KMS-11 (cell line): ENCODE data around the gene ETS2.
"Not testable (repeated sequence)": the region's sequence is repeated elsewhere in the genome, so short reads cannot be mapped to it uniquely, and the experiment has no call there.

Source experiments
- H2AFZ ChIP-seq: fragments of 200-600 bp; sonication (generic); 2 replicates; pipeline ENCODE4 v1.6.1; 2016; ENCODE audit warnings: antibody characterized with exemption, mixed run types, low read depth
- H3K27ac ChIP-seq: fragments of 200-600 bp; sonication (generic); 2 replicates; pipeline ENCODE4 v1.6.1; 2016; ENCODE audit warnings: mild to moderate bottlenecking, mixed run types
- H3K27me3 ChIP-seq: fragments of 200-600 bp; sonication (generic); 2 replicates; pipeline ENCODE4 v1.6.1; 2017; ENCODE audit warnings: mild to moderate bottlenecking, low read depth, mixed run types, moderate library complexity; ENCODE audit not compliant: insufficient read depth
- H3K36me3 ChIP-seq: fragments of 200-600 bp; sonication (generic); 2 replicates; pipeline ENCODE4 v1.6.1; 2017; ENCODE audit warnings: mild to moderate bottlenecking, mixed run types; ENCODE audit not compliant: insufficient read depth
- H3K4me1 ChIP-seq: fragments of 200-600 bp; sonication (generic); 2 replicates; pipeline ENCODE4 v1.6.1; 2016; ENCODE audit warnings: mild to moderate bottlenecking, low read depth, mixed run types; ENCODE audit not compliant: poor library complexity, severe bottlenecking
- H3K4me2 ChIP-seq: fragments of 200-600 bp; sonication (generic); 2 replicates; pipeline ENCODE4 v1.7.0; 2016; ENCODE audit warnings: mild to moderate bottlenecking, mixed run types
- H3K4me3 ChIP-seq: fragments of 200-600 bp; sonication (generic); IDR thresholded peaks from 2 replicates; pipeline ENCODE4 v1.6.1; 2017; ENCODE audit warnings: low read depth, low read length, mixed read lengths; ENCODE audit not compliant: insufficient read depth
- H3K79me2 ChIP-seq: fragments of 200-600 bp; sonication (generic); 2 replicates; pipeline ENCODE4 v1.6.1; 2016; ENCODE audit warnings: low read depth, mixed run types; ENCODE audit not compliant: insufficient read depth
- H3K9ac ChIP-seq: fragments of 200-600 bp; sonication (generic); 2 replicates; pipeline ENCODE4 v1.6.1; 2016; ENCODE audit warnings: mild to moderate bottlenecking, mixed run types
- H4K20me1 ChIP-seq: fragments of 200-600 bp; sonication (generic); 2 replicates; pipeline ENCODE4 v1.6.1; 2016; ENCODE audit warnings: mild to moderate bottlenecking, mixed run types; ENCODE audit not compliant: insufficient read depth
- TF ChIP-seq, protein P1 (sequence below): fragments of 200-600 bp; sonication (generic); conservative IDR thresholded peaks from 2 replicates; pipeline ENCODE4 v1.6.1; 2017; ENCODE audit warnings: low read depth, mild to moderate bottlenecking, antibody characterized with exemption, low read length, moderate library complexity, mixed read lengths

ETS2 gene

DNA sequence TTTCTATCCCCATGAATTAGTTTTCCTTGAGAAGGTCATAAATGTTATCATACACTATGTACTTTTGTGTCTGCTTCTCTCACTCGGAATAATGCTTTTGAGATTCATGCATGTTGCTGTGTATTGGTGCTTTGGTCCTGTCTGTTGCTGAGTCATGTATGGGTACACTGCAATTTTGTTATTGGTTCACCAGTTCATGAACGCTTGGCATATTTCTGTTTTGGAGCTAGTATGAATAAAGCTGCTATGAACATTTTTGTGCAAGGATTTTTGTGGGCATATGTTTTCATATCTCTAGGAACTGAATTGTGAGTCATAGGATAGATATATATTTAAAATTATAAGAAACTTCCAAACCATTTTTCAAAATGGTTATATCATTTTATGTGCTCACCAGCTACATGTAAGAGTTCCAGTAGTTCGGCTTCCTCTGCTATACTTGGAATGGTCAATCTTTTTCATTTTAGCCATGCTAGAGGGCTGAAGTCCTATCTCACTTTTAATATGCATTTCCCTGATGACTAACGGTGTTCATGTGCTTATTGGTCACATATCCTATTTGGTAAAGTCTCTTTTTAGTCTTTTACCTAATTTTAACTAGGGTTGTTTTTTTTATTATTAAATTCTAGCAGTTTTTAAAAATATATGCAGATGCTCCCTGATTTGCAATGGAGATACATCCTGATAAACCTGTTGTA is 38.2 kb downstream of the ETS2 start:
- H3K36me3 ChIP-seq: no peaks in the 10 kb centered on the region
- TF ChIP-seq, protein P1, sequence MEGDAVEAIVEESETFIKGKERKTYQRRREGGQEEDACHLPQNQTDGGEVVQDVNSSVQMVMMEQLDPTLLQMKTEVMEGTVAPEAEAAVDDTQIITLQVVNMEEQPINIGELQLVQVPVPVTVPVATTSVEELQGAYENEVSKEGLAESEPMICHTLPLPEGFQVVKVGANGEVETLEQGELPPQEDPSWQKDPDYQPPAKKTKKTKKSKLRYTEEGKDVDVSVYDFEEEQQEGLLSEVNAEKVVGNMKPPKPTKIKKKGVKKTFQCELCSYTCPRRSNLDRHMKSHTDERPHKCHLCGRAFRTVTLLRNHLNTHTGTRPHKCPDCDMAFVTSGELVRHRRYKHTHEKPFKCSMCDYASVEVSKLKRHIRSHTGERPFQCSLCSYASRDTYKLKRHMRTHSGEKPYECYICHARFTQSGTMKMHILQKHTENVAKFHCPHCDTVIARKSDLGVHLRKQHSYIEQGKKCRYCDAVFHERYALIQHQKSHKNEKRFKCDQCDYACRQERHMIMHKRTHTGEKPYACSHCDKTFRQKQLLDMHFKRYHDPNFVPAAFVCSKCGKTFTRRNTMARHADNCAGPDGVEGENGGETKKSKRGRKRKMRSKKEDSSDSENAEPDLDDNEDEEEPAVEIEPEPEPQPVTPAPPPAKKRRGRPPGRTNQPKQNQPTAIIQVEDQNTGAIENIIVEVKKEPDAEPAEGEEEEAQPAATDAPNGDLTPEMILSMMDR: no peak
- H3K79me2 ChIP-seq: no peaks in the 10 kb centered on the region
- no peaks in the 10 kb centered on the region for H3K27me3 ChIP-seq
- no peak overlapping the region for H3K4me2 ChIP-seq
- H3K4me3 ChIP-seq: no peak overlapping the region
- no peak overlapping the region for H2AFZ ChIP-seq
- H4K20me1 ChIP-seq: no peaks in the 10 kb centered on the region
- H3K9ac ChIP-seq: no peak overlapping the region
- no peak overlapping the region for H3K27ac ChIP-seq
- H3K4me1 ChIP-seq: no peaks in the 10 kb centered on the region

DNA sequence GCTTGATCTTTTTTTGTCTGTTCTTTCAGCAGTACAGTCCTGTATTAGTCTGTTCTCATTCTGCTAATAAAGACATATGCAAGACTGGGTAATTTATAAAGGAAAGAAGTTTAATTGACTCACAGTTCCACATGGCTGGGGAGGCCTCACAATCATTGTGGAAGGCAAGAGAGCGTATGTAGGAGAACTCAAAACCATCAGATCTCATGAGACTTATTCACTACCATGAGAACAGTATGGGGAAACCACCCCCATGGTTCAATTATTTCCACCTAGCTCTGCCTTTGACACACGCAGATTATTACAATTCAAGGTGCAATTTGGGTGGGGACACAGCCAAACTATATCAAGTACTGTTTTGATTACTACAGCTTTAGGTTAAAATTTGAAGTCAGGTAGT is 39.6 kb downstream of the ETS2 start:
- H3K9ac ChIP-seq, H3K4me1 ChIP-seq, H3K4me2 ChIP-seq, H3K27me3 ChIP-seq, H3K36me3 ChIP-seq, H4K20me1 ChIP-seq, H3K79me2 ChIP-seq, H2AFZ ChIP-seq, H3K27ac ChIP-seq, H3K4me3 ChIP-seq: not testable (repeated sequence)

DNA sequence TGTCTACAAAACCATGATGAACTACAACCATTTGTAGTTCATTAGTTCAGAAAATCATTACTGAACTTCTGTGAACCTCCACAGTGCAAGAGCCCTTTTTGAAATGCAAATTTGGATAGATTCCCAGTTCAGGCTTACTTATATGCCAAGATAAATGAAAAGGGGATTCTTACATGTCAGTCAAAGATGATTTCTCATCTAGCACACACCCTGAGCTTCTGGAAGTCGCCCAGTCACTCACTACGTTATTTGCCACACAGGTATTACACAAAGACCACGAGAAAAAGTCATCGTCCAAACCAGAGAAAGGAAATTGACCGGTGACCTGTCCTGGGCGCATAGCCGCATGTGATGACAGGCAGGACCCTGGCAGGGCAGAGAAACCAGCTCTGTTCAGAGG is 41.8 kb downstream of the ETS2 start:
- TF ChIP-seq, protein P1: no peak
- Histone ChIP-seq H3K9ac (no peak overlapping the region), H3K36me3 (no peaks in the 10 kb centered on the region), H3K27ac (no peak overlapping the region), H2AFZ (no peak overlapping the region), H3K4me3 (no peak overlapping the region), H3K4me1 (no peaks in the 10 kb centered on the region), H3K79me2 (no peaks in the 10 kb centered on the region), H3K27me3 (no peaks in the 10 kb centered on the region), H3K4me2 (no peak overlapping the region), H4K20me1 (no peaks in the 10 kb centered on the region)

DNA sequence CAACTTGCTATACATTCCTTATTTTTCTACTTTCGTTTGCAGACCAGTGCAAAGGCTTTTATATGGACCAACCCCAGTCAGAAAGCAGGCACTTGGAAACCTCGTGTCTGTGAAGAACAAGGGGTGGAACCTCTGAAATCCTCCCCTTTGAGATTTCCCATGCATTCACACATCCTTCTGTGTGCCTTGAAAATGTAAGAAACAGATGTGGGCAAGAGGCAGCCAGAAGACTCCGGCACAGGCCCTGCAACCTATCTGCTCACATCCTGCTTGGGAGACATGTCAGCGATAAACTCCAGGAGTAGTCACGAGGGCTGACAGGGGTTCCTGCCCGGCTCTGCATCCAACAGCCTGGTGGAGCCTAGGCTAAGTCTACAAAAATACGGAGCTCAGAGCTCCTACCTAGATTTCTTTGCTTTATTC is 42.5 kb downstream of the ETS2 start:
- TF ChIP-seq, protein P1: no peak
- Histone ChIP-seq H2AFZ (no peak overlapping the region), H3K27ac (no peak overlapping the region), H3K27me3 (no peaks in the 10 kb centered on the region), H3K4me3 (no peak overlapping the region), H3K36me3 (no peaks in the 10 kb centered on the region), H4K20me1 (no peaks in the 10 kb centered on the region), H3K4me2 (no peak overlapping the region), H3K4me1 (no peaks in the 10 kb centered on the region), H3K9ac (no peak overlapping the region), H3K79me2 (no peaks in the 10 kb centered on the region)

DNA sequence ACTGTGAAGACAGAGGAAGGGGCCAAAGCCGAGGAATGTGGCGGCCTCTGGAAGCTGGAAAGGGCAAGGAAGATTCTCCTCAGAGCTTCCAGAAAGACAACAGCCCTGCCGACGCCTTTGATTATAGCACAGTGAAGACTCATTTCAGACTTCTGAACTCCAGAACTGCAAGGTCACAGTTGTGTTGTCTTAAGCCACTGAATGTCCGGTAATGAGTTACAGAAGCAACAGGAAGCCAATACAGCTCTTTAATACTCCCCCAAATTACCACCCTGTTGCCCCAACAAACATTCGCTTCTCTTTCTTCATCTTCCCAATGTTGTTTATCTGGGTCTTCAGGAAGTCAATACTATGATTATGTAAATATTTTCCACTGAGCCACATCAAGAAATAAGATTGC is 44.0 kb downstream of the ETS2 start:
- no peaks in the 10 kb centered on the region for H3K4me1 ChIP-seq
- no peaks in the 10 kb centered on the region for H3K36me3 ChIP-seq
- H4K20me1 ChIP-seq: no peaks in the 10 kb centered on the region
- no peaks in the 10 kb centered on the region for H3K27me3 ChIP-seq
- H3K4me3 ChIP-seq: no peak overlapping the region
- H3K27ac ChIP-seq: no peak overlapping the region
- no peak overlapping the region for H3K4me2 ChIP-seq
- TF ChIP-seq, protein P1: no peak
- no peaks in the 10 kb centered on the region for H3K79me2 ChIP-seq
- H2AFZ ChIP-seq: no peak overlapping the region
- H3K9ac ChIP-seq: no peak overlapping the region
